ENCODE measurements around the gene BAIAP2L2. TPM values are rescaled to one million over a fixed set of nuclear protein-coding genes. Genes with fewer than 3 reads are reported as not detected.

BAIAP2L2 gene
- total and polyA plus RNA-seq, 4 donors, result 0.17 to 1.0 (median 0.46) TPM

- ATAC-seq (ENCODE audit: insufficient read depth, low FRiP score), result no peak
- Histone ChIP-seq H3K4me3 (no peak overlapping the region), H3K9me3 (ENCODE audit: control insufficient read depth in 4 of 4, insufficient read depth in 3 of 4, low read length in 3 of 4) (no peaks in the 10 kb centered on the region), H3K4me1 (ENCODE audit: control insufficient read depth in 5 of 5, insufficient read depth in 5 of 5, low read length in 5 of 5) (peaks cover 0 to 6% (median 0%) of the 10 kb centered on the region in 5 donors), H3K27me3 (ENCODE audit: control insufficient read depth in 3 of 3, insufficient read depth in 3 of 3, low read length in 2 of 3) (peaks cover 0 to 16% (median 15%) of the 10 kb centered on the region in 3 donors), H3K27ac (ENCODE audit: low read depth in 1 of 2, low read length in 1 of 2) (no peak overlapping the region), H3K36me3 (ENCODE audit: control insufficient read depth in 4 of 4, insufficient read depth in 4 of 4, low read length in 4 of 4) (no peaks in the 10 kb centered on the region), H3K9ac (ENCODE audit: insufficient read depth in 1 of 2, low read length in 2 of 2) (no peak overlapping the region)
- no peak for DNase-seq
- WGBS, 2 donors, result 92 to 94% methylated on average over 13 of the region's 13 CpGs
- TF ChIP-seq CTCF (IDR thresholded peaks at IDR 0.05; ENCODE audit: control extremely low read depth, extremely low read depth), result no peak
Observed at GRCh38 chr22:38086942-38087341, 23.5 kb downstream of the BAIAP2L2 start.

GRCh38 chr22:38086001-38086845 lies 24.3 kb downstream of the BAIAP2L2 start:
- Histone ChIP-seq H3K9me3 (ENCODE audit: control insufficient read depth in 4 of 4, insufficient read depth in 3 of 4, low read length in 3 of 4) (no peaks in the 10 kb centered on the region), H3K4me1 (ENCODE audit: control insufficient read depth in 5 of 5, insufficient read depth in 5 of 5, low read length in 5 of 5) (peaks cover 0 to 10% (median 0%) of the 10 kb centered on the region in 5 donors), H3K4me3 (no peak overlapping the region), H3K27me3 (ENCODE audit: control insufficient read depth in 3 of 3, insufficient read depth in 3 of 3, low read length in 2 of 3) (peaks cover 0 to 21% (median 19%) of the 10 kb centered on the region in 3 donors), H3K36me3 (ENCODE audit: control insufficient read depth in 4 of 4, insufficient read depth in 4 of 4, low read length in 4 of 4) (no peaks in the 10 kb centered on the region), H3K27ac (ENCODE audit: low read depth in 1 of 2, low read length in 1 of 2) (no peak overlapping the region), H3K9ac (ENCODE audit: insufficient read depth in 1 of 2, low read length in 2 of 2) (no peak overlapping the region)
- ATAC-seq (ENCODE audit: insufficient read depth, low FRiP score) (no peak), DNase-seq (no peak)
- 90 to 95% methylated on average over 19 to 25 of the region's 25 CpGs for WGBS, 2 donors
- TF ChIP-seq CTCF (IDR thresholded peaks at IDR 0.05; ENCODE audit: control extremely low read depth, extremely low read depth), result no peak

GRCh38 chr22:38085501-38085900 lies 25.0 kb downstream of the BAIAP2L2 start:
- Histone ChIP-seq H3K27ac (ENCODE audit: low read depth in 1 of 2, low read length in 1 of 2) (no peak overlapping the region), H3K9me3 (ENCODE audit: control insufficient read depth in 4 of 4, insufficient read depth in 3 of 4, low read length in 3 of 4) (peaks cover 0 to 4% (median 0%) of the 10 kb centered on the region in 4 donors), H3K4me1 (ENCODE audit: control insufficient read depth in 5 of 5, insufficient read depth in 5 of 5, low read length in 5 of 5) (peaks cover 0 to 17% (median 0%) of the 10 kb centered on the region in 5 donors), H3K4me3 (no peak overlapping the region), H3K9ac (ENCODE audit: insufficient read depth in 1 of 2, low read length in 2 of 2) (no peak overlapping the region), H3K27me3 (ENCODE audit: control insufficient read depth in 3 of 3, insufficient read depth in 3 of 3, low read length in 2 of 3) (peaks cover 0 to 20% (median 18%) of the 10 kb centered on the region in 3 donors), H3K36me3 (ENCODE audit: control insufficient read depth in 4 of 4, insufficient read depth in 4 of 4, low read length in 4 of 4) (no peaks in the 10 kb centered on the region)
- ATAC-seq (ENCODE audit: insufficient read depth, low FRiP score) (no peak), DNase-seq (no peak)
- TF ChIP-seq CTCF (IDR thresholded peaks at IDR 0.05; ENCODE audit: control extremely low read depth, extremely low read depth), result no peak
- 78 to 94% methylated on average over 4 to 5 of the region's 5 CpGs for WGBS, 2 donors

All from lung (tissue), 12 donors.